Keratinocyte (primary cell): ENCODE data around the gene TECPR1. TPM values are rescaled to one million over a fixed set of nuclear protein-coding genes. Genes with fewer than 3 reads are reported as not detected.
A peak's percentile ranks its signal among the peaks of the same experiment; 100 is the strongest.

ENCODE experiments used
- DNase-seq: peaks from one replicate; pipeline ENCODE4 v3.0.0-alpha.2; 2011; ENCODE audit warnings: low read depth, missing footprints, low spot score
- FAIRE-seq: peaks from 2 replicates; lab custom pipeline; 2011; peaks lifted over from hg19 to GRCh38; lab: Jason Lieb, UNC
- H2AFZ ChIP-seq: 2 replicates; pipeline ENCODE4 v1.6.0; 2012; ENCODE audit warnings: low read length, control low read depth, inconsistent platforms; ENCODE audit not compliant: control insufficient read depth
- H3K27ac ChIP-seq: 2 replicates; pipeline ENCODE4 v1.5.1; 2011; ENCODE audit warnings: low read length; ENCODE audit not compliant: control insufficient read depth, insufficient read depth
- H3K27me3 ChIP-seq: 3 replicates; pipeline ENCODE4 v1.6.0; 2011; ENCODE audit warnings: low read length; ENCODE audit not compliant: control insufficient read depth, insufficient read depth; ENCODE audit errors: extremely low read depth
- H3K36me3 ChIP-seq, 2 experiments: 2 replicates in 1 of 2; 3 replicates in 1 of 2; pipeline ENCODE4 v1.5.1; 2011; ENCODE audit warnings: low read length in 2 of 2, mild to moderate bottlenecking in 1 of 2; ENCODE audit not compliant: control insufficient read depth in 2 of 2, insufficient read depth in 2 of 2; ENCODE audit errors: extremely low read depth in 1 of 2
- H3K4me1 ChIP-seq: 3 replicates; pipeline ENCODE4 v1.5.1; 2011; ENCODE audit warnings: low read length; ENCODE audit not compliant: control insufficient read depth, insufficient read depth; ENCODE audit errors: extremely low read depth
- H3K4me2 ChIP-seq: 3 replicates; pipeline ENCODE4 v1.6.0; 2011; ENCODE audit warnings: low read depth, low read length; ENCODE audit not compliant: control insufficient read depth, insufficient read depth; ENCODE audit errors: extremely low read depth
- H3K4me3 ChIP-seq, 3 experiments: fragments of 200-600 bp in 1 of 3; sonication (generic) in 1 of 3; 2 replicates in 2 of 3; 3 replicates in 1 of 3; pipeline ENCODE4 v1.5.1; 2011 to 2016; ENCODE audit warnings: low read length in 3 of 3, mild to moderate bottlenecking in 3 of 3, control low read depth in 2 of 3, inconsistent platforms in 1 of 3, low read depth in 1 of 3, mixed read lengths in 1 of 3, mixed run types in 1 of 3, moderate library complexity in 1 of 3; ENCODE audit not compliant: control insufficient read depth in 2 of 3, insufficient read depth in 2 of 3; ENCODE audit errors: extremely low read depth in 1 of 3
- H3K79me2 ChIP-seq: 2 replicates; pipeline ENCODE4 v1.6.0; 2012; ENCODE audit warnings: low read length; ENCODE audit not compliant: control insufficient read depth, insufficient read depth
- H3K9ac ChIP-seq: 3 replicates; pipeline ENCODE4 v1.6.0; 2011; ENCODE audit warnings: low read length; ENCODE audit not compliant: control insufficient read depth, insufficient read depth; ENCODE audit errors: extremely low read depth
- H3K9me1 ChIP-seq: 3 replicates; pipeline ENCODE4 v1.6.0; 2011; ENCODE audit warnings: low read length; ENCODE audit not compliant: control insufficient read depth, insufficient read depth; ENCODE audit errors: extremely low read depth
- H3K9me3 ChIP-seq: 2 replicates; pipeline ENCODE4 v1.5.1; 2012; ENCODE audit warnings: low read depth, low read length; ENCODE audit not compliant: control insufficient read depth
- H4K20me1 ChIP-seq: 3 replicates; pipeline ENCODE4 v1.6.0; 2011; ENCODE audit warnings: low read length; ENCODE audit not compliant: control insufficient read depth, insufficient read depth; ENCODE audit errors: extremely low read depth
- EZH2 ChIP-seq: IDR thresholded peaks from one replicate; pipeline ENCODE4 v1.6.1; 2012; ENCODE audit warnings: inconsistent platforms, mild to moderate bottlenecking, low read length, moderate library complexity
- dilution Hi-C: fragments of 300-500 bp; cut with MboI; formaldehyde crosslinking; loops from one replicate; pipeline ENCODE4 v1.7.0; 2020; ENCODE audit warnings: low sequenced_read_pairs; ENCODE audit not compliant: extremely low pct_ligation_motif_present
- polyA plus RNA-seq, 5 experiments: library from polyadenylated mRNA; depleted of rRNA in 3 of 5; stranded (reverse) in 3 of 5; stranded (forward) in 1 of 5; unstranded in 1 of 5; fragments of >200 nt; gene quantifications; 1 replicate in 1 of 5; 2 replicates in 3 of 5; 3 replicates in 1 of 5; pipeline versions ENCODE4 v1.2.1 to v1.2.3, GENCODE V29; 2011 to 2012; ENCODE audit warnings: missing spikeins in 2 of 5, low read depth in 1 of 5, low replicate concordance in 1 of 5
- TF ChIP-seq, protein P1 (sequence below), 3 experiments: IDR thresholded peaks in 1 of 3; conservative IDR thresholded peaks in 1 of 3; optimal IDR thresholded peaks in 1 of 3; 2 replicates in 2 of 3; 3 replicates in 1 of 3; pipeline versions ENCODE3 to v1.5.1; 2011; ENCODE audit warnings: low read length in 3 of 3, mild to moderate bottlenecking in 3 of 3, moderate library complexity in 2 of 3, control low read depth in 1 of 3, inconsistent platforms in 1 of 3; ENCODE audit not compliant: insufficient read depth in 2 of 3; ENCODE audit errors: extremely low read depth in 1 of 3

The TECPR1 gene
- polyA plus RNA-seq, 1 donor (not counting 4 experiments of a cell fraction or from before 2014, with no cell fraction given) = 2.4 TPM

DNA sequence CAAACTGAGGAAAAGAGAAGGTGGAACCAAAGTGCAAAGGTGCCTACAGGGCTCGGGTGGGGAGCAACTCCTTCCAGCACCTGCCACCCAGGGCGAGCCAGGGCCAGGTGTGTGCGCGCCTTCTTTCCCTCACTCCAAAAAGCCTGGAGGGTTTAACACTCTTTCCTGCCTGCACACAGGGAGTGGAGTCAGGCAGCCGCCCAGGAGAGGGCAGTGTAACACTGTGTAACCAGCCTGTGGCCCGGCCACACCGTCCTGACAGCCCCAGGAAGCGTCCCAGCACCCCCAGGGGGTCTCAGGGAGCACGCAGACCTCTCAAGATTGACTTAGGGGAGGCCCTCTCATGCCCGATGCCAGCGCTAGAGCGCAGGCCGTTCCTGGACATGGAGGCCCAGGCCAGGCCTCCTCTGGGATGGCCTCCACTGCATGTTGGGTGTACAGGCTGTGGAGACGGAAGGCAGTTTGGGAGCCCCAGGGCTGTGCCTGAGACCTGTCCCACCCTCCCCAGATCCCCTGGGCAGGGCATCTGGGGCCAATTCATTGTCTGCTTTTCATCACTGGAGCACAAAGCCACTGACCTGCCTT lies 42.9 kb upstream of the TECPR1 start:
- Histone ChIP-seq H3K27me3 (no peaks in the 10 kb centered on the region), H3K9me3 (no peaks in the 10 kb centered on the region), H3K27ac (no peak overlapping the region), H3K4me1 (peaks cover 12% of the 10 kb centered on the region), H3K9me1 (no peaks in the 10 kb centered on the region), H4K20me1 (peaks cover 16% of the 10 kb centered on the region), H3K4me3 (no peak overlapping the region), H3K4me2 (no peak overlapping the region), H2AFZ (no peak overlapping the region), H3K9ac (no peak overlapping the region), H3K36me3 (peaks cover 28 to 31% of the 10 kb centered on the region in 2 experiments), H3K79me2 (peaks cover 10% of the 10 kb centered on the region)
- FAIRE-seq (peak; percentile 76), DNase-seq (no peak)
- TF ChIP-seq, protein P1, sequence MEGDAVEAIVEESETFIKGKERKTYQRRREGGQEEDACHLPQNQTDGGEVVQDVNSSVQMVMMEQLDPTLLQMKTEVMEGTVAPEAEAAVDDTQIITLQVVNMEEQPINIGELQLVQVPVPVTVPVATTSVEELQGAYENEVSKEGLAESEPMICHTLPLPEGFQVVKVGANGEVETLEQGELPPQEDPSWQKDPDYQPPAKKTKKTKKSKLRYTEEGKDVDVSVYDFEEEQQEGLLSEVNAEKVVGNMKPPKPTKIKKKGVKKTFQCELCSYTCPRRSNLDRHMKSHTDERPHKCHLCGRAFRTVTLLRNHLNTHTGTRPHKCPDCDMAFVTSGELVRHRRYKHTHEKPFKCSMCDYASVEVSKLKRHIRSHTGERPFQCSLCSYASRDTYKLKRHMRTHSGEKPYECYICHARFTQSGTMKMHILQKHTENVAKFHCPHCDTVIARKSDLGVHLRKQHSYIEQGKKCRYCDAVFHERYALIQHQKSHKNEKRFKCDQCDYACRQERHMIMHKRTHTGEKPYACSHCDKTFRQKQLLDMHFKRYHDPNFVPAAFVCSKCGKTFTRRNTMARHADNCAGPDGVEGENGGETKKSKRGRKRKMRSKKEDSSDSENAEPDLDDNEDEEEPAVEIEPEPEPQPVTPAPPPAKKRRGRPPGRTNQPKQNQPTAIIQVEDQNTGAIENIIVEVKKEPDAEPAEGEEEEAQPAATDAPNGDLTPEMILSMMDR (optimal IDR thresholded peaks at IDR 0.05 in 1 of 3, IDR thresholded peaks at IDR 0.05 in 1 of 3, conservative IDR thresholded peaks at IDR 0.05 in 1 of 3; ENCODE audit: extremely low read depth in 1 of 3, insufficient read depth in 2 of 3, low read length in 3 of 3) = peak in 2 of 3 experiments; percentile 85
- no peak for TF ChIP-seq EZH2
- dilution Hi-C loops = no loop called here

DNA sequence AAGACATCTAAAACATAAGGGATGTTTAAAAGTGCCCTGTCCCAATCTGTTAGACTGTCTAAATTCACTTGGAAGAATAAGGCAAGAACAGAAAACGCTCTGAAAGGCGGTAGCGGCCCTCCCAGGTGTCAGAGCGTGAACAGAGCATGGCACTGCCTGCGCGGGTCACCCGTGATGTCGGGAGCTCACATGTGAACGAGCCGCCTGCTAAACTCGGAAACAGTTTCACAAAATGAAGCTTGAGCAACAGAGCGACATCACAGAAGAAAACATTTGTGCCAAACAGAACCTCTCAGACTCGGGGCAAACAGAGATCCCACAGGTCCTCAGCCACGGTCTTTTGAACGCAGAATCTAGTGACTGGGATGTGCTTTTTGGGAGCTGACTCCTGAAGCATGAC lies 42.3 kb upstream of the TECPR1 start:
- Histone ChIP-seq H3K36me3 (peaks cover 32 to 35% of the 10 kb centered on the region in 2 experiments), H2AFZ (no peak overlapping the region), H3K9me3 (no peaks in the 10 kb centered on the region), H4K20me1 (peaks cover 21% of the 10 kb centered on the region), H3K79me2 (peaks cover 15% of the 10 kb centered on the region), H3K4me3 (no peak overlapping the region), H3K4me2 (no peak overlapping the region), H3K4me1 (peaks cover 12% of the 10 kb centered on the region), H3K27me3 (no peaks in the 10 kb centered on the region), H3K9me1 (peaks cover under 1% of the 10 kb centered on the region), H3K9ac (no peak overlapping the region), H3K27ac (no peak overlapping the region)
- DNase-seq (no peak), FAIRE-seq (no peak)
- TF ChIP-seq EZH2 = no peak
- TF ChIP-seq, protein P1 (optimal IDR thresholded peaks at IDR 0.05 in 1 of 3, IDR thresholded peaks at IDR 0.05 in 1 of 3, conservative IDR thresholded peaks at IDR 0.05 in 1 of 3; ENCODE audit: extremely low read depth in 1 of 3, insufficient read depth in 2 of 3, low read length in 3 of 3) = no peak
- dilution Hi-C loops = no loop called here
